ENCODE data around the gene SLC2A13.

Gene SLC2A13

DNA sequence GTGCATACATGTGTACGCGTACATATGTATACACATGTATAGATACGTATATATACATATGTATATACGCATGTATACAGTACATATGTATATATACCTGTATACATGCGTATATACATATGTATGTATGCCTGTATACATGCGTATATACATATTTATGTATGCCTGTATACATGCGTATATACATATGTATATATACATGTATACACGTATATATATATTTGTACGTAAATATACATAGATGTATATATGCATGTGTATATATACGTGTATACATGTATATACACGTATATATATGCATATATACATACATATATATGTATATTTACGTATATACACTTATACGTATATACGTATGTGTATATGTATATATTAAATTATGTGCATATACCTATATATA is 392.3 kb downstream of the SLC2A13 start:
- DNase-seq: no peak

DNA sequence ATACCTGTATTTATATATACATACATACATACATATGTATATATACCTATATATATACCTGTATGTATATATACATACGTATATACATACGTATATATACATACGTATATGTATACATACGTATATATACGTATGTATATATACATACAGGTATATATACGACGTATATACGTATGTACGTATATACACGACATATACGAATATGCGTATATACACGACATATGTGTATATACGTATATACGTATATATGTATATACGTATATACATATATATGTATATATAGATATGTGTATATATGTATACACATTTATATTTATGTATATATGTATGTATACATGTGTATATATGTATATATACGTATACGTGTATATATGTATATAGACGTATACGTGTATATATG is 393.5 kb downstream of the SLC2A13 start:
- no peak for DNase-seq

Data from bone marrow (tissue), 2 donors.